OCI-LY7 (cell line): ENCODE measurements around the gene MAP3K7. TPM values are rescaled to one million over a fixed set of nuclear protein-coding genes. Genes with fewer than 3 reads are reported as not detected.

Experiments used
- BruUV-seq: library from RNA; stranded (reverse); fragments of 400-500 nt; replicated peaks from 2 replicates; lab custom pipeline; 2021; lab: Mats Ljungman, UMichigan
- CTCF ChIA-PET: fragments of 300-600 bp; sonication (Branson Sonifier 250); formaldehyde crosslinking; loops from one replicate; lab custom pipeline; 2022; ENCODE audit warnings: antibody characterized with exemption; ENCODE audit not compliant: unreplicated experiment; lab: Charles Lee
- POLR2A ChIA-PET: fragments of 300-600 bp; sonication (Branson Sonifier 250); formaldehyde crosslinking; loops from one replicate; lab custom pipeline; 2022; ENCODE audit warnings: antibody characterized with exemption; lab: Charles Lee
- DNase-seq: peaks from one replicate; pipeline ENCODE4 v3.0.0-alpha.2; 2015; ENCODE audit warnings: low spot score
- H2AFZ ChIP-seq: fragments of 200-600 bp; sonication (generic), shearing (Covaris generic); 2 replicates; pipeline ENCODE4 v1.6.1; 2014; ENCODE audit warnings: mild to moderate bottlenecking, antibody characterized with exemption, low read length, moderate library complexity
- H3K27ac ChIP-seq: fragments of 200-600 bp; sonication (generic); 2 replicates; pipeline ENCODE4 v1.5.1; 2014; ENCODE audit warnings: mixed run types, low read depth, mild to moderate bottlenecking, moderate library complexity, low read length, inconsistent platforms; ENCODE audit not compliant: poor library complexity, severe bottlenecking
- H3K36me3 ChIP-seq: fragments of 200-600 bp; sonication (generic); 2 replicates; pipeline ENCODE4 v1.6.1; 2014; ENCODE audit warnings: mild to moderate bottlenecking, antibody characterized with exemption, low read length, moderate library complexity, mixed read lengths; ENCODE audit not compliant: insufficient read depth
- H3K4me1 ChIP-seq: fragments of 200-600 bp; sonication (generic); 2 replicates; pipeline ENCODE4 v1.5.1; 2014; ENCODE audit warnings: mild to moderate bottlenecking, low read length; ENCODE audit not compliant: insufficient read depth, poor library complexity, severe bottlenecking
- H3K4me2 ChIP-seq: fragments of 200-600 bp; sonication (generic); 2 replicates; pipeline ENCODE4 v1.6.1; 2014; ENCODE audit warnings: mild to moderate bottlenecking, low read length
- H3K4me3 ChIP-seq: fragments of 200-600 bp; sonication (generic); 2 replicates; pipeline ENCODE4 v1.5.1; 2014; ENCODE audit warnings: mild to moderate bottlenecking, low read depth, low read length; ENCODE audit not compliant: poor library complexity, severe bottlenecking
- H3K79me2 ChIP-seq: fragments of 200-600 bp; sonication (generic); 2 replicates; pipeline ENCODE4 v1.6.1; 2016; ENCODE audit warnings: low read depth, mild to moderate bottlenecking, low read length, moderate library complexity, mixed read lengths; ENCODE audit not compliant: insufficient read depth
- H3K9me2 ChIP-seq: fragments of 200-600 bp; sonication (generic); 2 replicates; pipeline ENCODE4 v1.6.1; 2016; ENCODE audit warnings: mild to moderate bottlenecking, low read length, mixed read lengths; ENCODE audit not compliant: insufficient read depth
- H3K9me3 ChIP-seq: fragments of 200-600 bp; sonication (generic); 2 replicates; pipeline ENCODE4 v1.6.1; 2014; ENCODE audit warnings: mild to moderate bottlenecking, mixed run types, low read length, mixed read lengths
- H4K20me1 ChIP-seq: fragments of 200-600 bp; sonication (generic); 2 replicates; pipeline ENCODE4 v1.6.1; 2014; ENCODE audit warnings: mild to moderate bottlenecking, antibody characterized with exemption, low read length, moderate library complexity, mixed read lengths; ENCODE audit not compliant: insufficient read depth
- CTCF ChIP-seq: fragments of 200-600 bp; sonication (generic); conservative IDR thresholded peaks from 2 replicates; pipeline ENCODE4 v1.5.1; 2014; ENCODE audit warnings: mild to moderate bottlenecking, antibody characterized with exemption, low read length, moderate library complexity, mixed read lengths
- EZH2phosphoT487 ChIP-seq: fragments of 200-600 bp; sonication (generic); IDR thresholded peaks from 2 replicates; pipeline ENCODE4 v1.6.1; 2018; ENCODE audit warnings: low read depth, borderline replicate concordance, mild to moderate bottlenecking, mixed run types, antibody characterized with exemption, low read length, moderate library complexity, mixed read lengths
- intact Hi-C: fragments of 100-400 bp; cut with micrococcal nuclease; formaldehyde crosslinking; loops from one replicate; pipeline ENCODE4 v1.10.0; 2022; ENCODE audit not compliant: unreplicated experiment
- total RNA-seq, 2 experiments: library from RNA; depleted of rRNA in 1 of 2; stranded (reverse); fragments of >200 nt in 1 of 2; shearing (Covaris generic) in 1 of 2; gene quantifications; 2 replicates each; pipeline ENCODE4 v1.2.3, GENCODE V29; 2014 to 2022

Gene MAP3K7
- total RNA-seq, 2 experiments from 2014 or later, result 29.5 to 45.7 TPM

GRCh38 chr6:90599151-90599550 lies 12.3 kb upstream of the MAP3K7 start:
- Histone ChIP-seq H3K27ac (no peak overlapping the region), H3K9me3 (no peaks in the 10 kb centered on the region), H4K20me1 (no peaks in the 10 kb centered on the region), H3K4me1 (no peaks in the 10 kb centered on the region), H3K4me3 (no peak overlapping the region), H3K9me2 (no peaks in the 10 kb centered on the region), H2AFZ (no peak overlapping the region), H3K4me2 (no peak overlapping the region), H3K36me3 (no peaks in the 10 kb centered on the region), H3K79me2 (no peaks in the 10 kb centered on the region)
- DNase-seq, result no peak
- intact Hi-C loops, result no loop called here
- TF ChIP-seq EZH2phosphoT487 (no peak), CTCF (no peak)
- ChIA-PET CTCF (no interaction called here), POLR2A (interaction anchor here (0.6 to 1.4 kb wide), 2 partner anchors 12 to 58 kb away, joined by 3 to 4 read pairs; partner anchors contain the start of gene MAP3K7)
- BruUV-seq, result no TSS peak

GRCh38 chr6:90598192-90598951 lies 11.5 kb upstream of the MAP3K7 start:
- H3K4me1 ChIP-seq, result no peaks in the 10 kb centered on the region
- no peaks in the 10 kb centered on the region for H3K36me3 ChIP-seq
- H3K9me3 ChIP-seq, result no peaks in the 10 kb centered on the region
- H3K4me2 ChIP-seq, result no peak overlapping the region
- no peak for TF ChIP-seq CTCF
- TF ChIP-seq EZH2phosphoT487, result no peak
- ChIA-PET CTCF (no interaction called here), POLR2A (interaction anchor here (0.5 to 1.4 kb wide), 3 partner anchors 12 to 346 kb away, joined by 3 to 4 read pairs (median 3); partner anchors contain the start of gene MAP3K7)
- no peak overlapping the region for H3K27ac ChIP-seq
- no peak overlapping the region for H2AFZ ChIP-seq
- no peaks in the 10 kb centered on the region for H3K79me2 ChIP-seq
- intact Hi-C loops, result no loop called here
- no peak overlapping the region for H3K4me3 ChIP-seq
- no peak for DNase-seq
- no peaks in the 10 kb centered on the region for H3K9me2 ChIP-seq
- no peaks in the 10 kb centered on the region for H4K20me1 ChIP-seq
- BruUV-seq, result no TSS peak
